Endothelial cell (in vitro differentiated cells): ENCODE results near the gene ADIPOQ. TPM values are rescaled to one million over a fixed set of nuclear protein-coding genes. Genes with fewer than 3 reads are reported as not detected.
"Not testable (repeated sequence)": the region's sequence is repeated elsewhere in the genome, so short reads cannot be mapped to it uniquely, and the experiment has no call there.

Experiments
- DNase-seq: peaks from one replicate; pipeline ENCODE4 v3.0.0; 2021; ENCODE audit warnings: low spot score
- H3K27ac Mint-ChIP-seq: one replicate; pipeline ENCODE4 v1.8.0; 2021; ENCODE audit warnings: mixed read lengths, inconsistent platforms; ENCODE audit not compliant: unreplicated experiment
- H3K27me3 Mint-ChIP-seq: one replicate; pipeline ENCODE4 v1.8.0; 2021; ENCODE audit warnings: mild to moderate bottlenecking, moderate library complexity, mixed read lengths, inconsistent platforms; ENCODE audit not compliant: unreplicated experiment
- H3K36me3 Mint-ChIP-seq: one replicate; pipeline ENCODE4 v1.8.0; 2021; ENCODE audit warnings: mild to moderate bottlenecking, low read depth, mixed read lengths, inconsistent platforms; ENCODE audit not compliant: unreplicated experiment
- H3K4me1 Mint-ChIP-seq: one replicate; pipeline ENCODE4 v1.8.0; 2021; ENCODE audit warnings: mild to moderate bottlenecking, mixed read lengths, inconsistent platforms; ENCODE audit not compliant: unreplicated experiment
- H3K4me3 Mint-ChIP-seq: one replicate; pipeline ENCODE4 v1.8.0; 2021; ENCODE audit warnings: mild to moderate bottlenecking, mixed read lengths, inconsistent platforms; ENCODE audit not compliant: unreplicated experiment
- H3K9me3 Mint-ChIP-seq: one replicate; pipeline ENCODE4 v1.8.0; 2021; ENCODE audit warnings: mixed read lengths, inconsistent platforms; ENCODE audit not compliant: unreplicated experiment
- total RNA-seq: library from RNA; stranded (reverse); fragmentation: NEBNext Ultra II Directional; extraction: Animal tissue kit (Norgen Biotek cat#: 25700); gene quantifications from one replicate; pipeline ENCODE4 v1.2.1, GENCODE V29; 2021; ENCODE audit not compliant: unreplicated experiment
- TF ChIP-seq, protein P1 (sequence below): fragments of 200-600 bp; sonication (generic); IDR thresholded peaks from one replicate; pipeline ENCODE4 v1.5.0; 2021; ENCODE audit warnings: antibody characterized with exemption; ENCODE audit not compliant: unreplicated experiment

ADIPOQ gene
- total RNA-seq, 1 donor from 2014 or later: not detected

DNA sequence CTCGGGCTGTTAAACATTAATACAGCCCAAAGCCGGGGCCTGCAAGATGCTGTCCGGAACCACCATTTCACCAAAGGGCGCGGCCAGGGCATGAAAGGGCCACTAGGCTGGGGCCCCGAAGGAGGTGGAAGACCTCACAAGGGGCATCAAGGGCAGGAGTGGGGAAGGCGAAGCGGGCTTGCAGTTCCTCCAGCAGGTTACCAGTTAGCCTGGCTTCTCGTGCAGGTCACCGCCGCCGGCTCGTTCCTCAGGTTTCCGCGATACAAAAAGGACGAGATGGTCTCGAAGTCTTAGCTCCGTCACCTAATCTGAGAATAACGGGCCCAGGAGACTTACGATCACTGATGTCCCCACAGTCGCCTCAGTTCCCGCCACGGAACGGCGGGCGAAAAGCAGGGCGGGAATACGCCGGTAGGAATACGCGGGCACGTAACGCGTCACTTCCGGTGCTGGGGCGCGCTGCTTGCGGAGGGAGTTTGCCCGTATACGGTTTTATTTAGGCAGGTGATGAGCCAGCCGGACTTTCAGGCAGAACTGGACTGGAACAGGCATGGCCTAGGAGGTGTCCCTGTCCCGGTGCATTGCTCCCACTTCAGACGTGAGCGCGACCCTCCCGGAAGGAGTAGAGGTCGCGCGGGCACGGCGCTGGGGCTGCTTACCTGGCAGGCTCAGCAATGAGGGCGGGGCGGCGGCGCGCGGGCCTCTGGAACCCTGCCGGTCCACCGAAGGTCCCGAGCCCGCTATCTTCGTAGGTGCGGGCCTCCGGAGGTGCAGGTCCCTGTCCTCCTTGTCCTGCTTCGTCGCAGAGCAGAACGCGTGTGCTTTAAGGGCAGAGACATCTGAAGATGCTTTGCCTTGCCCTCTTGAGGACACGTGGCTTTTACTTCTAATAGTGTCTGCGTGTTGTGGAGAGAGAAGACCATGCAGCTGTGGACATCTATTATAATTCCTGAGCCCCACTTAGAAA is 36.1 kb upstream of the ADIPOQ start, which contains the start of gene RFC4:
Gene RFC4, minus strand, starts transcription at position 394 of the 967 bp plus-strand sequence. CDS start 1,769 bp downstream, outside the sequence.
- TF ChIP-seq, protein P1, sequence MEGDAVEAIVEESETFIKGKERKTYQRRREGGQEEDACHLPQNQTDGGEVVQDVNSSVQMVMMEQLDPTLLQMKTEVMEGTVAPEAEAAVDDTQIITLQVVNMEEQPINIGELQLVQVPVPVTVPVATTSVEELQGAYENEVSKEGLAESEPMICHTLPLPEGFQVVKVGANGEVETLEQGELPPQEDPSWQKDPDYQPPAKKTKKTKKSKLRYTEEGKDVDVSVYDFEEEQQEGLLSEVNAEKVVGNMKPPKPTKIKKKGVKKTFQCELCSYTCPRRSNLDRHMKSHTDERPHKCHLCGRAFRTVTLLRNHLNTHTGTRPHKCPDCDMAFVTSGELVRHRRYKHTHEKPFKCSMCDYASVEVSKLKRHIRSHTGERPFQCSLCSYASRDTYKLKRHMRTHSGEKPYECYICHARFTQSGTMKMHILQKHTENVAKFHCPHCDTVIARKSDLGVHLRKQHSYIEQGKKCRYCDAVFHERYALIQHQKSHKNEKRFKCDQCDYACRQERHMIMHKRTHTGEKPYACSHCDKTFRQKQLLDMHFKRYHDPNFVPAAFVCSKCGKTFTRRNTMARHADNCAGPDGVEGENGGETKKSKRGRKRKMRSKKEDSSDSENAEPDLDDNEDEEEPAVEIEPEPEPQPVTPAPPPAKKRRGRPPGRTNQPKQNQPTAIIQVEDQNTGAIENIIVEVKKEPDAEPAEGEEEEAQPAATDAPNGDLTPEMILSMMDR: no peak
- Mint-ChIP-seq H3K4me3 (peak within 1 kb of the TSS; percentile 93), H3K27me3 (no peaks in the 10 kb centered on the region), H3K36me3 (no peaks in the 10 kb centered on the region), H3K4me1 (peaks cover 4% of the 10 kb centered on the region), H3K9me3 (no peaks in the 10 kb centered on the region), H3K27ac (peak within 1 kb of the TSS; percentile 52)
- peak; percentile 61 for DNase-seq

DNA sequence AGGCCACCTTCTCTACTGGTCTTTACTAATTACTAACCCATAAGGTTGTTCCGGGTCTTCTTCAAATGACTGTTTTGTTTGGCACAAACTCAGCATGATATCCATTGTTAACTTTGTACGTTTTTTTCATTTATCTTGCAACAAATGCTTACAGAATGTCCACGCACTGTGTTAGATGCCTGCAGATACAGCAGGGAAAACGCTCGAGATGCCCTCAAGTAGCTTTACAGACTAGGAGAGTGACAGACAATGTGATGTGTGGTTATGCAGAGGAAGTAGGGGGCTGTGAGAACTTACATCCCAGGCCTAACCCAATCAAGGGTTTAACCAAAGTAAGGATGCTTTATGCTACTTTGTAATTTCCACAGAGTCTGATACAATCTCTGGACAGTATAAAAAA is 35.3 kb upstream of the ADIPOQ start:
- Mint-ChIP-seq H3K4me3 (peak overlapping the region; percentile 93), H3K4me1 (peaks cover 4% of the 10 kb centered on the region)
- no peak for DNase-seq

DNA sequence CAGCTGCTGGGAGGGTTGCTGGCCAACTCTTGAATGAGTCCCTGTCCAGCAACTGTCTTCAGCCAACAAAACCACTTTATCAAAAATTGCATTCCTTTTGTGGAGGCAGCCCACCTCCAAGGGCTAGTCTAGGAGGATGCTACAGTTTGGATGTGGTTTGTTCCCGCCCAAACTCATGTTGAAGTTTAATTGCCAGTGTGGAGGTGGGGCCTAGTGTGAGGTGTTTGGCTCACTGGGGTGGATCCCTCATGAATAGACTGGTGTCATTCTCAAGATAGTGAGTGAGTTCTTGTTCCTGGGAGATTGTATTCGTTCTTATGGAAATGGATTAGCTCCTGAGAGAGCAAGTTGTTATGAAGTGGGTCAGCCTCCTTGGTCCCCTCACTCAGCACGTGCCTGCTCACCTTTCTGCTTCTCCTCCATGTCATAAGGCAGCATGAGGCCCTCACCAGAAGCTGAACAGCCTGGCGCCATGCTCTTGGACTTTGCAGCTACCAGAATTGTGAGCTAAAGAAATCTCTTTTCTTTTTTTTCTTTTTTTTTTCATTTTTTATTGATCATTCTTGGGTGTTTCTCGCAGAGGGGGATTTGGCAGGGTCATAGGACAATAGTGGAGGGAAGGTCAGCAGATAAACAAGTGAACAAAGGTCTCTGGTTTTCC is 32.0 kb upstream of the ADIPOQ start:
- no peak overlapping the region for H3K27ac Mint-ChIP-seq
- H3K4me3 Mint-ChIP-seq: no peak overlapping the region
- H3K4me1 Mint-ChIP-seq: peaks cover 5% of the 10 kb centered on the region
- H3K9me3 Mint-ChIP-seq: no peaks in the 10 kb centered on the region
- no peak for DNase-seq
- H3K27me3 Mint-ChIP-seq: peaks cover 5% of the 10 kb centered on the region
- TF ChIP-seq, protein P1: no peak
- no peaks in the 10 kb centered on the region for H3K36me3 Mint-ChIP-seq

More for the DNA sequence above, 35.3 kb upstream of the ADIPOQ start:
- no peaks in the 10 kb centered on the region for H3K36me3 Mint-ChIP-seq
- no peaks in the 10 kb centered on the region for H3K9me3 Mint-ChIP-seq
- no peak overlapping the region for H3K27ac Mint-ChIP-seq
- peaks cover under 1% of the 10 kb centered on the region for H3K27me3 Mint-ChIP-seq
- TF ChIP-seq, protein P1: no peak

DNA sequence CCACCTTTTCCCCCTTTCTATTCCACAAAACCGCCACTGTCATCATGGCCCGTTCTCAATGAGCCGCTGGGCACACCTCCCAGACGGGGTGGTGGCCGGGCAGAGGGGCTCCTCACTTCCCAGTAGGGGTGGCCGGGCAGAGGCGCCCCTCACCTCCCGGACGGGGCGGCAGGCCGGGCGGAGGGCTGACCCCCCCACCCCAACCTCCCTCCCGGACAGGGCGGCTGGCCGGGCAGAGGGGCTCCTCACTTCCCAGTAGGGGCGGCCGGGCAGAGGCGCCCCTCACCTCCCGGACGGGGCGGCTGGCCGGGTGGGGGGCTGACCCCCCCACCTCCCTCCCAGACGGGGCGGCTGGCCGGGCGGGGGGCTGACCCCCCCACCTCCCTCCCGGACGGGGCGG is 31.2 kb upstream of the ADIPOQ start:
- H3K9me3 Mint-ChIP-seq, H3K4me1 Mint-ChIP-seq, DNase-seq, H3K4me3 Mint-ChIP-seq, H3K27me3 Mint-ChIP-seq, H3K36me3 Mint-ChIP-seq, H3K27ac Mint-ChIP-seq: not testable (repeated sequence)

DNA sequence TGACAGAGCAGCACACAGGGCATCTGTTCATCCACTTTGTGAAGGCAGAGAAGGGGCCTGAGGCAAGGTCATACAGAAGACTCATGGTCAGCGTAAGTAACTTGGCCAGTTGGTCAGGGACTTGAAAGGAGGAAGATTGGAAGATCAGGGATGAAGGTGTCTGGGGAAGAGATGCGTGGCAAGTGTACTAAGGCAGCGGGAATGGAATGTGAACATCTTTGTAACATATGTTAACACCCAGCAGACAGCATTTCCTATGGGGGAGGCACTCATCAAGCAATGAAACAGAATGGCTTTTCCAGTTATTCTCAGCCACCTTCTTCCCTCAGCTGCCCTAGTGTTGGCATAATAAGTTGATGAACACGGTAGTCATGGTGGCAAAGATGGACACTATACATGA is 28.4 kb upstream of the ADIPOQ start:
- no peak for DNase-seq
- TF ChIP-seq, protein P1: no peak
- H3K9me3 Mint-ChIP-seq: no peaks in the 10 kb centered on the region
- peaks cover 10% of the 10 kb centered on the region for H3K27me3 Mint-ChIP-seq
- no peaks in the 10 kb centered on the region for H3K36me3 Mint-ChIP-seq
- no peak overlapping the region for H3K27ac Mint-ChIP-seq
- H3K4me1 Mint-ChIP-seq: peaks cover 3% of the 10 kb centered on the region
- H3K4me3 Mint-ChIP-seq: no peak overlapping the region
